Hepatocyte (in vitro differentiated cells): ENCODE results near the gene ZAP70.

ENCODE experiments used
- CTCF ChIP-seq: fragments of 200-600 bp; sonication (generic); IDR thresholded peaks from 2 replicates; pipeline ENCODE4 v1.5.1; 2016; ENCODE audit warnings: antibody characterized with exemption, mild to moderate bottlenecking; ENCODE audit not compliant: poor library complexity
- EZH2 ChIP-seq: fragments of 200-600 bp; sonication (generic); IDR thresholded peaks from 2 replicates; pipeline ENCODE4 v1.6.1; 2016; ENCODE audit warnings: antibody characterized with exemption, mild to moderate bottlenecking, borderline replicate concordance
- EZH2phosphoT487 ChIP-seq: fragments of 200-600 bp; sonication (generic); IDR thresholded peaks from one replicate; pipeline ENCODE4 v1.6.1; 2018; ENCODE audit warnings: antibody characterized with exemption, mild to moderate bottlenecking, low read depth, moderate library complexity; ENCODE audit not compliant: unreplicated experiment, severe bottlenecking

GRCh38 chr2:97741686-97742085 is 28.3 kb downstream of the ZAP70 start:
- no peak for TF ChIP-seq CTCF
- no peak for TF ChIP-seq EZH2
- TF ChIP-seq EZH2phosphoT487: no peak
